Measurements from ENCODE around the gene CENPA. TPM values are rescaled to one million over a fixed set of nuclear protein-coding genes. Genes with fewer than 3 reads are reported as not detected.

Gene CENPA
- polyA plus RNA-seq, 1 of the 3 experiments (the other 2 are of a cell fraction) = 19.5 TPM

GRCh38 chr2:26765475-26766200 lies 20.2 kb upstream of the CENPA start (continued):
- TF ChIP-seq, protein P1, sequence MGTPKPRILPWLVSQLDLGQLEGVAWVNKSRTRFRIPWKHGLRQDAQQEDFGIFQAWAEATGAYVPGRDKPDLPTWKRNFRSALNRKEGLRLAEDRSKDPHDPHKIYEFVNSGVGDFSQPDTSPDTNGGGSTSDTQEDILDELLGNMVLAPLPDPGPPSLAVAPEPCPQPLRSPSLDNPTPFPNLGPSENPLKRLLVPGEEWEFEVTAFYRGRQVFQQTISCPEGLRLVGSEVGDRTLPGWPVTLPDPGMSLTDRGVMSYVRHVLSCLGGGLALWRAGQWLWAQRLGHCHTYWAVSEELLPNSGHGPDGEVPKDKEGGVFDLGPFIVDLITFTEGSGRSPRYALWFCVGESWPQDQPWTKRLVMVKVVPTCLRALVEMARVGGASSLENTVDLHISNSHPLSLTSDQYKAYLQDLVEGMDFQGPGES (IDR thresholded peaks at IDR 0.05; ENCODE audit: low read depth, low read length) = no peak
- no peak for TF ChIP-seq RXRA (IDR thresholded peaks at IDR 0.05; ENCODE audit: borderline replicate concordance, low read depth)
- no peak for TF ChIP-seq TCF12 (IDR thresholded peaks at IDR 0.05)

GRCh38 chr2:26767129-26767528 lies 18.7 kb upstream of the CENPA start:
- Histone ChIP-seq H3K4me2 (no peak overlapping the region), H3K9me3 (no peaks in the 10 kb centered on the region), H3K79me2 (ENCODE audit: insufficient read depth) (peaks cover 86% of the 10 kb centered on the region), H4K20me1 (ENCODE audit: insufficient read depth) (peaks cover 50% of the 10 kb centered on the region), H3K9me2 (no peaks in the 10 kb centered on the region), H3K9ac (no peak overlapping the region), H2AFZ (ENCODE audit: low read depth) (no peak overlapping the region), H3K27me3 (ENCODE audit: insufficient read depth) (no peaks in the 10 kb centered on the region), H3K36me3 (replicated peaks in 1 of 2; ENCODE audit: control insufficient read depth in 1 of 2, insufficient read depth in 2 of 2, low read length in 1 of 2) (peaks cover 2 to 4% of the 10 kb centered on the region in 2 experiments), H3K4me3 (ENCODE audit: low read depth in 2 of 2, low read length in 1 of 2) (no peak overlapping the region), H3K27ac (ENCODE audit: low read depth in 2 of 2, low read length in 1 of 2) (no peak overlapping the region), H3K4me1 (ENCODE audit: control insufficient read depth in 1 of 2, insufficient read depth in 2 of 2, low read depth in 1 of 2, low read length in 1 of 2) (peaks cover 19 to 41% of the 10 kb centered on the region in 2 experiments; a peak in 3 of 4 replicates), H3F3A (replicated peaks; ENCODE audit: insufficient read depth) (no peaks in the 10 kb centered on the region)
- CTCF ChIA-PET = interaction anchor here (1.4 to 7.0 kb wide), 2 partner anchors 20 to 79 kb away, joined by 3 to 36 read pairs; no protein-coding TSS in a partner anchor
- WGBS (ENCODE audit: low lambda C conversion rate) = 95% methylated on average over 5 of the region's 5 CpGs
- POLR2A ChIA-PET = no interaction called here
- TF ChIP-seq, protein P2, sequence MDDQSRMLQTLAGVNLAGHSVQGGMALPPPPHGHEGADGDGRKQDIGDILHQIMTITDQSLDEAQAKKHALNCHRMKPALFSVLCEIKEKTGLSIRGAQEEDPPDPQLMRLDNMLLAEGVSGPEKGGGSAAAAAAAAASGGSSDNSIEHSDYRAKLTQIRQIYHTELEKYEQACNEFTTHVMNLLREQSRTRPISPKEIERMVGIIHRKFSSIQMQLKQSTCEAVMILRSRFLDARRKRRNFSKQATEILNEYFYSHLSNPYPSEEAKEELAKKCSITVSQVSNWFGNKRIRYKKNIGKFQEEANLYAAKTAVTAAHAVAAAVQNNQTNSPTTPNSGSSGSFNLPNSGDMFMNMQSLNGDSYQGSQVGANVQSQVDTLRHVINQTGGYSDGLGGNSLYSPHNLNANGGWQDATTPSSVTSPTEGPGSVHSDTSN (IDR thresholded peaks at IDR 0.05) = no peak
- no peak for TF ChIP-seq TCF12 (IDR thresholded peaks at IDR 0.05)
- no peak for TF ChIP-seq RCOR1 (IDR thresholded peaks at IDR 0.05; ENCODE audit: low read length)
- no peak for TF ChIP-seq SMC3 (IDR thresholded peaks at IDR 0.05; ENCODE audit: low read depth, low read length)
- TF ChIP-seq ELF1 (IDR thresholded peaks at IDR 0.05) = no peak
- TF ChIP-seq NFIC (IDR thresholded peaks at IDR 0.05; ENCODE audit: borderline replicate concordance) = no peak
- no peak for TF ChIP-seq REST (IDR thresholded peaks at IDR 0.05; ENCODE audit: low read depth, low read length)
- TF ChIP-seq TEAD4 (IDR thresholded peaks at IDR 0.05; ENCODE audit: borderline replicate concordance, insufficient read depth) = no peak
- TF ChIP-seq POLR2AphosphoS5 (IDR thresholded peaks at IDR 0.05; ENCODE audit: low read depth, low read length) = no peak
- DNase-seq = no peak

Measured in SK-N-SH (cell line).